Measurements from ENCODE around the gene PHF5A.
A peak's percentile ranks its signal among the peaks of the same experiment; 100 is the strongest.
"Not testable (repeated sequence)": the region's sequence is repeated elsewhere in the genome, so short reads cannot be mapped to it uniquely, and the experiment has no call there.

The PHF5A gene

DNA sequence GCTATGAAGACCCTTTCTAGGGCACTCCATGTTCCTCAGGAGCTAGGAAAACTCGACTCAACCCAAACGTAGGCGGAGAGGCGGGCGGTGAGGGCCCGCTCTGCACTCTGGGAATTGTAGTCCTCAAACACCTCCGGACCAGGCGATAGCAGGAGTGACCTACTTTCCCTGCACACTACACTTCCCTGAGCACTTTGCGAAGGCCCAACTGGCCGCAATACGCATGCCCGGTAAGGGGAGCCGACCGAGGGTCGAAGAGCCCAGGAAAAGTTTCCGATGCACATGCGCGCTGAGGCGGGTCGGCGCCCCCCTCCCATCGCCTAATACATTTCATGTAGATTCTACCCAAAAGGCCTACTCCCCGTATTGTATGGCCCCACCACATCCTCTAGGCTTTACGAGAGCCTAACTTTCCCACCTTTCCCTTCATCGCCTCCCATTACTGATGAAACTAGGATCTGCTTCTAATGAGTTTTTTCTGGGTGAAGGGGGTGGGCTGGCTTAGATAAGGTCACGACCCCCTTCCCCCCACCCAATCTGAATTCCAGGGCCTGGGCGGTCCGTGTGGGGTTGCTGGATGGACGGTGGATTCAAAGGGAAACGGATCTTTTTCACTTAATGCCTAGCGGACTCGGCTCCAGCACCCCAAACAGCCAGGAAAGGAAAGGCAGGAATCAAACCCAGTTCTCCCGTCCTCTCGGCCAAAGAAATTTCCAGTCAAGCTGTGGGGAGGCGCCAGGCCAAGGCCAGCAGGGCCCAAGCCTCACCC, 23.9 kb downstream of the PHF5A start:
- peak; percentile 98 for DNase-seq (ENCODE audit: low read depth)
- peaks cover 27% of the 10 kb centered on the region for H3K36me3 ChIP-seq (ENCODE audit: control insufficient read depth, insufficient read depth, low read length, severe bottlenecking)
- no peaks in the 10 kb centered on the region for H3K27me3 ChIP-seq (replicated peaks; ENCODE audit: control insufficient read depth, insufficient read depth, low read length)
- H3K9me3 ChIP-seq (ENCODE audit: control insufficient read depth, low read length) = no peaks in the 10 kb centered on the region
- H3K9ac ChIP-seq (ENCODE audit: low read length) = peak overlapping the region; percentile 100
- peaks cover 33% of the 10 kb centered on the region for H3K4me1 ChIP-seq (ENCODE audit: control insufficient read depth, insufficient read depth, low read length)
- H3K4me3 ChIP-seq (ENCODE audit: low read length) = peak overlapping the region; percentile 99

DNA sequence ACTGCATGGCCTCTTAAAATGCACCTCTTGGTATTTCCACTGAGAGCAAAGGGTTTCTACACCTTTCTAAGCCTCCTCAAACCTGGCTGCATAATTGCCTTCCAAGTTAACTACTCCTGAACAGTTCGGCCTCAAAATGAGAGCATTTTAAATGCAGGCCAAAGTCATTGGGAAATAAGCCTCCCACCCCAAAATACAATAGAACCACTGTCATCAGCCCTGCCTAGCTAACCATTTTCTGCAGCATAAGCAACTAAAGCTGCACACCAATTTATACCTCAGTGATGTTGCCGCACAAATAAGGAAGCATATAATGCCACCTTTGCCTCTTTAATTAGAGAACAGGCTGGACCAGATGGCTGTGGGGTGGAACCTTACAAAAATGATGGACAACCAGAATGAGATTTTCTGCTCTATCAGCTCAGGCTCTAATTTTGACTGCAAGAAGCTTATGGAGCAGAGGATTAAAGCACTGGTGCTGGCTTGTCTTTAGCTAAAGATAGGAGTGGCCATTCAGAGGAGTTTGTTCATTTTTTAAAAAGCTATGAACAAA, 26.2 kb downstream of the PHF5A start:
- peak overlapping the region; percentile 99 for H3K4me3 ChIP-seq (ENCODE audit: low read length)

GRCh38 chr22:41440511-41440910, 28.0 kb downstream of the PHF5A start:
- H3K27me3 ChIP-seq (replicated peaks; ENCODE audit: control insufficient read depth, insufficient read depth, low read length); H3K9ac ChIP-seq (ENCODE audit: low read length); H3K9me3 ChIP-seq (ENCODE audit: control insufficient read depth, low read length); DNase-seq (ENCODE audit: low read depth); H3K4me3 ChIP-seq (ENCODE audit: low read length): not testable (repeated sequence)
- H3K4me1 ChIP-seq (ENCODE audit: control insufficient read depth, insufficient read depth, low read length) = peaks cover 35% of the 10 kb centered on the region
- peaks cover 61% of the 10 kb centered on the region for H3K36me3 ChIP-seq (ENCODE audit: control insufficient read depth, insufficient read depth, low read length, severe bottlenecking)

More for the DNA sequence above, 26.2 kb downstream of the PHF5A start:
- no peak for DNase-seq (ENCODE audit: low read depth)
- Histone ChIP-seq H3K27me3 (replicated peaks; ENCODE audit: control insufficient read depth, insufficient read depth, low read length) (no peaks in the 10 kb centered on the region), H3K9ac (ENCODE audit: low read length) (peak overlapping the region; percentile 30), H3K9me3 (ENCODE audit: control insufficient read depth, low read length) (no peaks in the 10 kb centered on the region), H3K36me3 (ENCODE audit: control insufficient read depth, insufficient read depth, low read length, severe bottlenecking) (peaks cover 43% of the 10 kb centered on the region), H3K4me1 (ENCODE audit: control insufficient read depth, insufficient read depth, low read length) (peaks cover 31% of the 10 kb centered on the region)

GRCh38 chr22:41437198-41437597, 31.3 kb downstream of the PHF5A start:
- peaks cover 73% of the 10 kb centered on the region for H3K36me3 ChIP-seq (ENCODE audit: control insufficient read depth, insufficient read depth, low read length, severe bottlenecking)
- no peak overlapping the region for H3K9ac ChIP-seq (ENCODE audit: low read length)
- H3K4me1 ChIP-seq (ENCODE audit: control insufficient read depth, insufficient read depth, low read length) = peaks cover 49% of the 10 kb centered on the region
- H3K4me3 ChIP-seq (ENCODE audit: low read length) = no peak overlapping the region
- no peaks in the 10 kb centered on the region for H3K27me3 ChIP-seq (replicated peaks; ENCODE audit: control insufficient read depth, insufficient read depth, low read length)
- no peaks in the 10 kb centered on the region for H3K9me3 ChIP-seq (ENCODE audit: control insufficient read depth, low read length)
- no peak for DNase-seq (ENCODE audit: low read depth)

- Histone ChIP-seq H3K4me3 (ENCODE audit: low read length) (no peak overlapping the region), H3K36me3 (ENCODE audit: control insufficient read depth, insufficient read depth, low read length, severe bottlenecking) (peaks cover 73% of the 10 kb centered on the region), H3K9me3 (ENCODE audit: control insufficient read depth, low read length) (no peaks in the 10 kb centered on the region), H3K9ac (ENCODE audit: low read length) (no peak overlapping the region), H3K27me3 (replicated peaks; ENCODE audit: control insufficient read depth, insufficient read depth, low read length) (no peaks in the 10 kb centered on the region), H3K4me1 (ENCODE audit: control insufficient read depth, insufficient read depth, low read length) (peaks cover 44% of the 10 kb centered on the region)
- DNase-seq (ENCODE audit: low read depth) = no peak
Observed at GRCh38 chr22:41436322-41437113, 32.0 kb downstream of the PHF5A start.

DNA sequence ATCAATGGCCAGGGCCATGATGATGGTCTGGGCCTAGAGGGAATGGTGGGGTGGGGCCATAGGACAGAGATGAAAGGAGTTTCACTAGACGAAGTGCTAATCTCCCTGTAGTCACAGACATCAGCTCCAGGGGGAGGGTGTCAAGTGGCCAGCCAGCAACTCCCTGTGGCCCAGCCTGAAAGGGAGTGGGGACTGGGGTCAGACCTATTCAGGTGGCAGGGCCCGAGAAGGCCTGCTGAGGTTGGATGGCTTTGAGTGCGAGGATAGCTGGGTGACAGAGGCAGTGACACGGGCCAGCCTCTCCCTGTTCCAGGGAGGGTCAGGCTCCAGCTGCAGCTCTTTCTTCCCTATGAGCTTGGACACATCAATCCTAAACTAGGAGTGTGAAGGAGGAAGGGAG, 32.9 kb downstream of the PHF5A start:
- H3K4me3 ChIP-seq (ENCODE audit: low read length) = no peak overlapping the region
- no peaks in the 10 kb centered on the region for H3K9me3 ChIP-seq (ENCODE audit: control insufficient read depth, low read length)
- H3K36me3 ChIP-seq (ENCODE audit: control insufficient read depth, insufficient read depth, low read length, severe bottlenecking) = peaks cover 72% of the 10 kb centered on the region
- DNase-seq (ENCODE audit: low read depth) = no peak
- H3K9ac ChIP-seq (ENCODE audit: low read length) = peak overlapping the region; percentile 41
- H3K27me3 ChIP-seq (replicated peaks; ENCODE audit: control insufficient read depth, insufficient read depth, low read length) = no peaks in the 10 kb centered on the region
- peaks cover 42% of the 10 kb centered on the region for H3K4me1 ChIP-seq (ENCODE audit: control insufficient read depth, insufficient read depth, low read length)

GRCh38 chr22:41434361-41435003, 34.0 kb downstream of the PHF5A start:
- H3K36me3 ChIP-seq (ENCODE audit: control insufficient read depth, insufficient read depth, low read length, severe bottlenecking) = peaks cover 69% of the 10 kb centered on the region
- peaks cover 39% of the 10 kb centered on the region for H3K4me1 ChIP-seq (ENCODE audit: control insufficient read depth, insufficient read depth, low read length)
- not testable (repeated sequence) for H3K9me3 ChIP-seq (ENCODE audit: control insufficient read depth, low read length); H3K27me3 ChIP-seq (replicated peaks; ENCODE audit: control insufficient read depth, insufficient read depth, low read length); DNase-seq (ENCODE audit: low read depth); H3K4me3 ChIP-seq (ENCODE audit: low read length)
- peak overlapping the region; percentile 41 for H3K9ac ChIP-seq (ENCODE audit: low read length)

DNA sequence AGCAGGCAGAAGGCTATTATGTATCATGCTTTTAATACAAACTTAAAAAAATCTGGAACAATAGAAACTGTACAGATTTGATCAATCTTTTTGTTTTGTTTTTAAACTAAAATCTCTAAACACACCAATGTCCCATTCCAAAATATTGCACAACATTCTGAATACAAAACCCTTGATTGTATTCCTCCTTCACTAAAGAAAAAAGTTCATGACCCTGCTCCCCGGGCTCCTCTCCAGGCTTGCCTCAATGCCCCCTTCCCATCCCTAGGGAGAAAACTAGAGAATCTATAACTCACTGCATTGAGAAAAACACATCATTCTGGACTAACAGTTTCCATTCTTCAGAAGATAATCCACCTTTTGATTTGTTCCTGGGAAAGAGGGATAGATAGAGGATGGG, 35.0 kb downstream of the PHF5A start:
- peaks cover 59% of the 10 kb centered on the region for H3K36me3 ChIP-seq (ENCODE audit: control insufficient read depth, insufficient read depth, low read length, severe bottlenecking)

DNA sequence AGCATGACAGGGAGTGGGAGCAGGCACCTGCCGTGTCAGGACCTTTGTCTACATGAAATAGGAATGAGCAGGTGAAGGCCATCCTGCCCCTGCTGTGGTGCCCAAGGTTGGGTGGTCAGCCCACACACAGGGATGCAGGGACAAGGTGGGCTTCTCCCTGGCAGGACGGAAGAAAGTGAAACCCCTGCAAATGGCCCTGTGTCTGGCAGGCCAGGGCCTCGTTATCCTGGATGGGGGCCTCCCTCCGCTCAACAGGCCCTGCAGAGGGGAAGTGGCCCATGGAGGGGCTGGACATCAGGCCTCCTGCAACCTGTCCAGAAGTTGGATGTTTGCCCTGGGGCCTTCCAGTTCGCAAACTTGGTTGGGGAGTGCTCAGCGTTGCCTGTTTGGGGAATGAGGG, 36.8 kb downstream of the PHF5A start:
- no peak for DNase-seq (ENCODE audit: low read depth)
- peaks cover 32% of the 10 kb centered on the region for H3K4me1 ChIP-seq (ENCODE audit: control insufficient read depth, insufficient read depth, low read length)
- no peaks in the 10 kb centered on the region for H3K9me3 ChIP-seq (ENCODE audit: control insufficient read depth, low read length)
- no peak overlapping the region for H3K9ac ChIP-seq (ENCODE audit: low read length)
- no peak overlapping the region for H3K4me3 ChIP-seq (ENCODE audit: low read length)
- no peaks in the 10 kb centered on the region for H3K27me3 ChIP-seq (replicated peaks; ENCODE audit: control insufficient read depth, insufficient read depth, low read length)
- H3K36me3 ChIP-seq (ENCODE audit: control insufficient read depth, insufficient read depth, low read length, severe bottlenecking) = peaks cover 50% of the 10 kb centered on the region

More for the DNA sequence above, 35.0 kb downstream of the PHF5A start:
- not testable (repeated sequence) for H3K9ac ChIP-seq (ENCODE audit: low read length); H3K9me3 ChIP-seq (ENCODE audit: control insufficient read depth, low read length); H3K27me3 ChIP-seq (replicated peaks; ENCODE audit: control insufficient read depth, insufficient read depth, low read length); DNase-seq (ENCODE audit: low read depth); H3K4me3 ChIP-seq (ENCODE audit: low read length)
- peaks cover 32% of the 10 kb centered on the region for H3K4me1 ChIP-seq (ENCODE audit: control insufficient read depth, insufficient read depth, low read length)

DNA sequence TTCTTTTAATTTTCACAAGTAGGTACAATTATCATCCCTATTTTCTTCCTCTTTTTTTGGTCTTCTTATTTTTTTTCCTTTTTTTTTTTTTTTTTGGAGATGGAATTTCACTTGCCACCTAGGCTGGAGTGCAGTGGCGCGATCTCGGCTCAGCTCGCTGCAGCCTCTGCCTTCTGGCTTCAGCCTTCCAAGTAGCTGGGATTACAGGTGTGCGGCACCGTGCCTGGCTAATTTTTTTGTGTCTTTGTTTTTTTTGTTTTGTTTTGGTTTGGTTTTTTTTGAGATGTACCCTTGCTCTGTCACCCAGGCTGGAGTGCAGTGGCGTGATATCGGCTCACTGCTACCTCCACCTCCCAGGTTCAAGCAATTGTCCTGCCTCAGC, 38.5 kb downstream of the PHF5A start:
- H3K4me1 ChIP-seq (ENCODE audit: control insufficient read depth, insufficient read depth, low read length) = peaks cover 22% of the 10 kb centered on the region
- H3K4me3 ChIP-seq (ENCODE audit: low read length) = no peak overlapping the region
- DNase-seq (ENCODE audit: low read depth) = no peak
- no peaks in the 10 kb centered on the region for H3K27me3 ChIP-seq (replicated peaks; ENCODE audit: control insufficient read depth, insufficient read depth, low read length)
- H3K9me3 ChIP-seq (ENCODE audit: control insufficient read depth, low read length) = no peaks in the 10 kb centered on the region
- H3K36me3 ChIP-seq (ENCODE audit: control insufficient read depth, insufficient read depth, low read length, severe bottlenecking) = peaks cover 34% of the 10 kb centered on the region
- H3K9ac ChIP-seq (ENCODE audit: low read length) = no peak overlapping the region
